Gastrocnemius medialis (tissue), 4 donors: ENCODE data around the gene UTP11. TPM values are rescaled to one million over a fixed set of nuclear protein-coding genes. Genes with fewer than 3 reads are reported as not detected.

Source experiments
- ATAC-seq, 2 donors: fragments of 150-250 bp; one replicate each; pipeline ENCODE4 v1.9.1; 2016
- DNase-seq, 2 donors: peaks; one replicate each; pipeline ENCODE4 v3.0.0-alpha.2; 2019
- H3K27ac ChIP-seq, 4 donors: fragments of 200-600 bp; sonication (generic); 1 replicate in 1 of 4; 2 replicates in 3 of 4; pipeline ENCODE4 v1.5.1; 2016 to 2018; ENCODE audit warnings: mild to moderate bottlenecking in 2 of 4, moderate library complexity in 1 of 4
- H3K27me3 ChIP-seq, 3 donors: fragments of 200-600 bp; sonication (generic) in 2 of 3; 1 replicate in 1 of 3; 2 replicates in 2 of 3; pipeline versions ENCODE4 v1.5.1 to v1.6.0; 2016 to 2019; ENCODE audit warnings: mild to moderate bottlenecking in 1 of 3, moderate library complexity in 1 of 3
- H3K36me3 ChIP-seq, 2 donors: fragments of 200-600 bp; sonication (generic) in 1 of 2; one replicate each; pipeline ENCODE4 v1.5.1; 2017 to 2018
- H3K4me1 ChIP-seq, 2 donors: fragments of 200-600 bp; sonication (generic) in 1 of 2; one replicate each; pipeline ENCODE4 v1.5.1; 2016 to 2017; ENCODE audit warnings: mild to moderate bottlenecking in 2 of 2
- H3K4me3 ChIP-seq, 4 donors: fragments of 200-600 bp; sonication (generic) in 3 of 4; 1 replicate in 1 of 4; 2 replicates in 3 of 4; pipeline ENCODE4 v1.5.1; 2016 to 2019; ENCODE audit warnings: mild to moderate bottlenecking in 2 of 4
- H3K9me3 ChIP-seq, 3 donors: fragments of 200-600 bp; sonication (generic) in 2 of 3; 1 replicate in 1 of 3; 2 replicates in 2 of 3; pipeline ENCODE4 v1.5.1; 2016 to 2019
- POLR2A ChIP-seq, 2 donors: fragments of 450-650 bp; IDR thresholded peaks; one replicate each; pipeline ENCODE4 v1.6.1; 2017; ENCODE audit warnings: antibody characterized with exemption in 2 of 2, mild to moderate bottlenecking in 2 of 2, moderate library complexity in 2 of 2
- in situ Hi-C, 4 donors: fragments of 200-750 bp; cut with MboI; loops; one replicate each; pipeline versions ENCODE4 v1.15.0 to v1.8.0; 2017; ENCODE audit warnings: low sequenced_read_pairs in 4 of 4
- intact Hi-C: fragments of 100-400 bp; cut with DNase I; formaldehyde crosslinking; loops from one replicate; pipeline ENCODE4 v1.15.1; 2023; ENCODE audit warnings: low total_unique reads
- total RNA-seq, 4 donors: library from RNA; depleted of rRNA; stranded (reverse); fragments of >200 nt; gene quantifications; one replicate each; pipeline versions ENCODE4 v1.1.0 to v1.2.3, GENCODE V29; 2016
- TF ChIP-seq, protein P1 (sequence below), 5 experiments: fragments of 450-650 bp in 3 of 5; fragments of 200-600 bp in 2 of 5; sonication (generic) in 2 of 5; IDR thresholded peaks in 4 of 5; conservative IDR thresholded peaks in 1 of 5; 1 replicate in 4 of 5; 2 replicates in 1 of 5; pipeline ENCODE4 v1.5.1; 2016 to 2019; ENCODE audit warnings: antibody characterized with exemption in 5 of 5, mild to moderate bottlenecking in 3 of 5, moderate library complexity in 3 of 5

The UTP11 gene
- total RNA-seq, 4 donors from 2014 or later: 141 to 206 (median 186) TPM

DNA sequence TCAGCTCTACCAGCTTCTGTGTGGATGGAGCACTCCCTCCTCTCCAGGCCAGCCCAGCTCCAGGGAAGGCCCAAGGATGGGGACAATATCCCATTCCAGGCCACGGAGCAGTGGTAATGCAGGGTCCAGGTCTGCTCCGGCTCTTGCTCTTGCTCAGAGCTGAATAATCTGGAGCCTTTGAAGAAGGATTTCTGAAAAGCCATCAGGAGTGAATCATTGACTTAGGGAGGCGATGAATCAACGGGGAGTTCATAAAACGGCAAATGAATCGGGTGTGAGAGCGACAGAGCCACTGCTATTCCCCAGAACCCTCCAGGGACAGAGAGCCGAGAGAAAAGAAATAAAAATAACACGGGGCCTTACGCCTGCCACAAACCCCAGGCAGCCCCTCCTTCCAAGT lies 26.3 kb downstream of the UTP11 start:
- DNase-seq: no peak
- in situ Hi-C loops: no loop called here

DNA sequence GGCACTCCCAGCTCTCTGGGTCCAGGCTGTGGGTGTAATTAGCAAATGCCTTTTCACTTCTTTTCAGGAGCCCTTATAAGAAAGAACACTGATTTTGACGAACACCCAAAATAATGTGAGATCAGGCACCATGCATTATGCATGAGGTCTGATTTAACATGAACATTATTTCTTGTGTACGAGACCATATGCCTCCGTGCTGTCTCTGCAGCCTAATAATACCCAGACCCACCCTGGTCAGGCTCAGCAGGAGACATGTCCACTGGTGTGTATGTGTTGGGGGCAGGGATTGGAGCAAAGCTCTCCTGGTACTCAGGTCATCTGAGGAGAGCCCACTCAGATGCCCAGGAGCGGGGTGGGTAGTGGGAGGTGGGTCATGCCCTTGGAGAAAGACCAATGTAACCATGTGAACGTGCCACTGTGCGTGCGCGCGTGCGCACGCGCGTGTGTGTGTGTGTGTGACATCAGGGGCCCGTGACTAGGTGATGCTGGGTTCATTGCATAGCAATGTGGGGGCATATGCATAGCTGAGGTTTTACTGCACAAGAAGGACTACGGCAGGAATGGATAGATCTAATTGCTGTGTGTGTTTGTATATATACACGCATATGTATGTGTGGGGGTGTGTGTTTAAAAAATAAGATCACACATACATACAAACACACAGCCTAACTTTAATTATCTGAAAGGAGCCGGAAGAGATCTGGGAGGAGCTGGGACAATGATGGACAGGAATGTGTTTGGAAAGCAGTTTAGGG lies 27.0 kb downstream of the UTP11 start:
- H3K9me3 ChIP-seq: no peaks in the 10 kb centered on the region
- peaks cover 33 to 40% (median 33%) of the 10 kb centered on the region in 3 donors for H3K27me3 ChIP-seq
- no peak overlapping the region for H3K4me3 ChIP-seq
- no peak for TF ChIP-seq POLR2A (IDR thresholded peaks at IDR 0.05)
- TF ChIP-seq, protein P1, sequence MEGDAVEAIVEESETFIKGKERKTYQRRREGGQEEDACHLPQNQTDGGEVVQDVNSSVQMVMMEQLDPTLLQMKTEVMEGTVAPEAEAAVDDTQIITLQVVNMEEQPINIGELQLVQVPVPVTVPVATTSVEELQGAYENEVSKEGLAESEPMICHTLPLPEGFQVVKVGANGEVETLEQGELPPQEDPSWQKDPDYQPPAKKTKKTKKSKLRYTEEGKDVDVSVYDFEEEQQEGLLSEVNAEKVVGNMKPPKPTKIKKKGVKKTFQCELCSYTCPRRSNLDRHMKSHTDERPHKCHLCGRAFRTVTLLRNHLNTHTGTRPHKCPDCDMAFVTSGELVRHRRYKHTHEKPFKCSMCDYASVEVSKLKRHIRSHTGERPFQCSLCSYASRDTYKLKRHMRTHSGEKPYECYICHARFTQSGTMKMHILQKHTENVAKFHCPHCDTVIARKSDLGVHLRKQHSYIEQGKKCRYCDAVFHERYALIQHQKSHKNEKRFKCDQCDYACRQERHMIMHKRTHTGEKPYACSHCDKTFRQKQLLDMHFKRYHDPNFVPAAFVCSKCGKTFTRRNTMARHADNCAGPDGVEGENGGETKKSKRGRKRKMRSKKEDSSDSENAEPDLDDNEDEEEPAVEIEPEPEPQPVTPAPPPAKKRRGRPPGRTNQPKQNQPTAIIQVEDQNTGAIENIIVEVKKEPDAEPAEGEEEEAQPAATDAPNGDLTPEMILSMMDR (IDR thresholded peaks at IDR 0.05 in 4 of 5, conservative IDR thresholded peaks at IDR 0.05 in 1 of 5): no peak
- no peak for ATAC-seq
- no peak overlapping the region for H3K27ac ChIP-seq
- no peaks in the 10 kb centered on the region for H3K36me3 ChIP-seq
- no peak for DNase-seq
- in situ Hi-C loops: no loop called here
- peaks cover 6% of the 10 kb centered on the region in 2 donors for H3K4me1 ChIP-seq
- intact Hi-C loops: no loop called here

More for the DNA sequence above, 26.3 kb downstream of the UTP11 start:
- peaks cover 26 to 34% (median 27%) of the 10 kb centered on the region in 3 donors for H3K27me3 ChIP-seq
- H3K27ac ChIP-seq: no peak overlapping the region
- ATAC-seq: no peak
- intact Hi-C loops: no loop called here
- no peak for TF ChIP-seq POLR2A (IDR thresholded peaks at IDR 0.05)
- TF ChIP-seq, protein P1 (IDR thresholded peaks at IDR 0.05 in 4 of 5, conservative IDR thresholded peaks at IDR 0.05 in 1 of 5): no peak
- H3K4me1 ChIP-seq: peaks cover 0 to under 1% of the 10 kb centered on the region in 2 donors
- no peaks in the 10 kb centered on the region for H3K9me3 ChIP-seq
- no peak overlapping the region for H3K4me3 ChIP-seq
- H3K36me3 ChIP-seq: no peaks in the 10 kb centered on the region

DNA sequence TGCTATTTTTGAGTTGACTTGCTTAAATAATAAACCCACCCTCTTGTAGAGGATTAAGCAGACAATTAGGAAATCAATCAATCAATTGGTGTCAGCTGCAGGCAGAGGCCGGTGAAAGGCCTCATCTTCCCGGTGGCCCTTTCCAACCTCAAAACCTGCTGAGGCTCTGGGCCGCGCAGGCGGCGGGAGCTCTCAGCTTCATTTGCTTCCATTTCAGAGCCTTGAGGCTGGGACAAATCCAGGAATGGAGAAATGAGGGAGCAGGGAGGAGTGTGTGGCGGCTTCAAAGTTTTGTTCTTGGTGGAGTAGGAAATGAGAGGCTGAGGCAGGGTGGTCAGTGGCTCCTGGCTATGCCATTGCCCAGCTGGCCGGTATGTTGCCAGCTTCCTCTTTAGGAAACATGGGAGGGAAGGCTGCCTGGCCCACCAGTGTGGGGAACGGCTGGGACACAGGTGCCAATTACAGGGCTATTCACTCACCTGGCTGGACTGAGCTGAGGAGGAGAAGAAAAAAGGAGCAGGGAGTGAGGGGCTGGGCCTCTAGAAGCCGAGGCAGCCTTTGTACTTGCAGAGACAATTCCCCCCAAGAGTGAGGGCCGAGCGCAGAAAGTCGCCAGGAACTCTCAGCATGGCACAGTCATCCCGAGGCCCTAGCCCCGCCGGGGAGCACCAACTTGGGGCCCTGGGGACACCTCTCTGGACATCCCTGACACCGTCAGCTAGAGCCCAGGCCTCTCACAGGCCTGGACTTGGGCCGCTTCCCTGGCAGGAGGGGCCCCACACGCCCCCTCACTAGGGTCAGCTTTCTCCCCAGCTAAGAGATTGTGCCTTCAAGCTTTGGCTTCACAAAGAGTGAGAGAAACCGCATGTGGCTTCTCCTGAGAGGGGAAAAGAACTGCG lies 29.7 kb downstream of the UTP11 start:
- no peaks in the 10 kb centered on the region for H3K9me3 ChIP-seq
- peaks cover 17% of the 10 kb centered on the region in 2 donors for H3K4me1 ChIP-seq
- TF ChIP-seq, protein P1 (IDR thresholded peaks at IDR 0.05 in 4 of 5, conservative IDR thresholded peaks at IDR 0.05 in 1 of 5): no peak
- TF ChIP-seq POLR2A (IDR thresholded peaks at IDR 0.05): no peak
- peaks cover 44 to 54% (median 44%) of the 10 kb centered on the region in 3 donors for H3K27me3 ChIP-seq
- no peak overlapping the region for H3K27ac ChIP-seq
- in situ Hi-C loops: no loop called here
- DNase-seq (no peak), ATAC-seq (no peak)
- no peaks in the 10 kb centered on the region for H3K36me3 ChIP-seq
- intact Hi-C loops: no loop called here
- no peak overlapping the region for H3K4me3 ChIP-seq

DNA sequence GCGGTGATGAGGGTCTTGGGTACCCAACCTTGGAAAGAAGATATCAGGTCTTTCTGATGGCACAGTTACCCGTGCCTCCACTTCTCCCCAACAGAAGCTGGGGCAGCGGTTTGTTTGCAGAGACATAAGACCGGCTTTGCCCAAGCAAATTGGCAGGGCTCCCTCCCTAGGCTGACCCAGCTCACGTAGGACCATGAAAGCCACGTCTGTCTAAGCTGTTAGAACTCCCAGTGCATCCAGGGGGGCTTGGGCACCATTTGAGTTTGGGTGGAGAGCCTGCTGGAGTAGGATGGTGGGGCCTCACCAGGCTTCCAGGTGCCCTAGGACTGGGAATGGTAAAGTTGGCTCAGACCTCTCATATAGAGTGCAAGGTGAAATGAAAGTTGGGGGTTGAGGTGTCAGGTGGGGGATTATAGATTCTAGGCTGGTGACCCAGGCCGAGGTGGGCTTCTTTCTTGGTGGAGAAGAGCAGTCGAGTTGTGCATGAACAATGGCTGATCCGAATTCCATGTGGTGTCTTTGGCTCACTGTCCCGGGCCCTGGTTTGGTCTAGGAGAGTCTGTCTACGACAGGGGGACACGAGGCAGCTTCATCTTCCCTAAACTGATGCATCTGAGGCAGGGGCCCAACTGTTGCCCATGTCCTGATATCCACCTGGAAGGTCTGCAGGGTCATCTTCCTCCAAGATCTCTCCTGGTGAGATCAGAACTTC lies 30.7 kb downstream of the UTP11 start:
- in situ Hi-C loops (no loop called here), intact Hi-C loops (no loop called here)
- DNase-seq: no peak
- Histone ChIP-seq H3K4me3 (no peak overlapping the region), H3K27me3 (peaks cover 44 to 54% (median 44%) of the 10 kb centered on the region in 3 donors), H3K4me1 (peaks cover 17 to 24% of the 10 kb centered on the region in 2 donors), H3K36me3 (no peaks in the 10 kb centered on the region), H3K9me3 (no peaks in the 10 kb centered on the region), H3K27ac (no peak overlapping the region)
- ATAC-seq: no peak
- TF ChIP-seq, protein P1 (IDR thresholded peaks at IDR 0.05 in 4 of 5, conservative IDR thresholded peaks at IDR 0.05 in 1 of 5): no peak
- TF ChIP-seq POLR2A (IDR thresholded peaks at IDR 0.05): no peak
